GM21515 (cell line): ENCODE measurements around the gene HAND2.

Source experiments
- ATAC-seq: cut with Tn5 transposase; IDR thresholded peaks from one replicate; pipeline ENCODE4 v1.9.1; 2021; ENCODE audit not compliant: unreplicated experiment

The HAND2 gene

DNA sequence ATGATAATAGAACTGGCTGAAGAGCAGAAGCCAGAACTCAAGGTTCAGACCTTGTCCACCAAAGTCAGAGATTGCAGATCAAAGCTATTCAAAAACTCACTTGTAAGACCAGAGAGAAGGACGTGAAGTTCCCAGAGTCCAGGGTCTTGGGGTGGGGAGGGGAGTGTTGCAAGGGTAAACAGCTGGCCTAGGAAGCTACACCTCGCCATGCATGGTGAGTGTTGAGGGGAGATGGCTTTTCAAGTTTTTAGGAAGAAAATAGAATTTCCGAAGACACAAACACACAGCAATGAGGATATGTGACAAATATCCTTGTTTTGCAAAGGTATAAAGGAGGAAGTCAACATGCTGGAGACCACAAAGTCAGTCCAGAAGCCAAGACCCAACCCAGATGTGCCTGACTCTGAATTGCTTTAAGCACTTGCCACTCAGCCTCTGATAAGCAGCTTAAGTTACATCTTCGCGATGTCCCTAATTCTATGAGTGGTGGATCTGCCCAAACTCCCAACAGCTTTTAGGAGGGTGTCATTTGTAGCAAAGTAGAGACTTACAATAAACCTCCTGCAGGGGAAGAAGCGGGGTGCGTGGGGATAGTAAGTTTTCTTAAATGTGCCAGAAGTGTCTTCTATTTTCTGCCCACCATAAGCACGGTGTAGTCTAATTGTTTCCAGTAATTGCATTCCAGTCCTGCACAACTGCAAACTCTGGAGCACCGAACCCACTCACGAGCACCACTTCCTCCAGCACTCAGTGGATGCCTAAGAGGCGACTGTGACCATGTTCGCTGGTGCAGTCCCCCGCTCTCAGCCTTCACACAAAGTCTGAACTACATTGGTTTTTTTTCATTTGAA, 26.5 kb downstream of the HAND2 start:
- no peak for ATAC-seq

DNA sequence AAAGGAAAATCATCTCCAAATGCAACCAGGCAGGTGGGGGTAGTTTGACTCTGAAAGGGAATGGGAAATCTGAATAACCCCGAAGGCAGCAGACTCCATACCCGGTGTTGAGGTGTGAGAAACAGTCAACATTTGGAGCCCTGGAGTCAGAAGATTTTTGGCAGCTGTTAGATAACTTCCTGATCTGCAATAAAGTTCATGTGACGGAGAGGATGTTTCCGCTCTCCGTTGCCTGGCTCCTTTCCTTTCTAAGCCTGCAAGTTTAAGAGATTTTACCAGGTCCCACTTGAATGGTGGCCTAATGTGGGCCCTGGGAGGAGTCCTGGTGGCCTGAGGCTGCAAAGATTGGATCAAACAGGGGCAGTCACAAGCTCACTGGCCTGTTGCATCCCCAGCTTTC, 27.7 kb downstream of the HAND2 start:
- ATAC-seq = no peak

DNA sequence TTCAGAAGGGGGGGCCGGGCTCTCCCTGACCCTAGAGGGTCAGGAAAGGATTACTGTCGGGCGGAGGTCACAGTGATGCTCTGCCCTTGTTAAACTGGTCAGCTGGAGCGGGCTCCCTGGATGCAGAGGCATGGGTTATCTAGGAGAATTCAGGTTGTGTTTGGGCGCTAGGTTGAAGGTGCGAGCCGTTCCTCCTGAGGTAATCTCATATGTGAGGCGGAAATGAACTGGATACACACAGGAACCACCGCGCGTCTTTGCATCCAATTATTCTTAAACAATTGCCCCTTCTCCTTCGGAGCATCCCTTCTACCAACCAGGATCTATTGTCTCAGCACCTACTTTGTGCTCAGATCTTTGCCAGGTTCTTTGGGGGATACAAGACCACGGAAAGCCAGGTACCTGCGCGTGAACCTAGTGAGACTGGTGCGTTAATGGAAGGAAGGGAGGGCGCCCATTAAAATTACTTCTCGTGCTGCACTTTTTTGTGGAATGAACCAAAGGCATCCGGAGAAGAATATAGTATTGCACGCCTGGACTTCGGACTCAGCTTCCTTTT, 28.4 kb downstream of the HAND2 start:
- no peak for ATAC-seq

DNA sequence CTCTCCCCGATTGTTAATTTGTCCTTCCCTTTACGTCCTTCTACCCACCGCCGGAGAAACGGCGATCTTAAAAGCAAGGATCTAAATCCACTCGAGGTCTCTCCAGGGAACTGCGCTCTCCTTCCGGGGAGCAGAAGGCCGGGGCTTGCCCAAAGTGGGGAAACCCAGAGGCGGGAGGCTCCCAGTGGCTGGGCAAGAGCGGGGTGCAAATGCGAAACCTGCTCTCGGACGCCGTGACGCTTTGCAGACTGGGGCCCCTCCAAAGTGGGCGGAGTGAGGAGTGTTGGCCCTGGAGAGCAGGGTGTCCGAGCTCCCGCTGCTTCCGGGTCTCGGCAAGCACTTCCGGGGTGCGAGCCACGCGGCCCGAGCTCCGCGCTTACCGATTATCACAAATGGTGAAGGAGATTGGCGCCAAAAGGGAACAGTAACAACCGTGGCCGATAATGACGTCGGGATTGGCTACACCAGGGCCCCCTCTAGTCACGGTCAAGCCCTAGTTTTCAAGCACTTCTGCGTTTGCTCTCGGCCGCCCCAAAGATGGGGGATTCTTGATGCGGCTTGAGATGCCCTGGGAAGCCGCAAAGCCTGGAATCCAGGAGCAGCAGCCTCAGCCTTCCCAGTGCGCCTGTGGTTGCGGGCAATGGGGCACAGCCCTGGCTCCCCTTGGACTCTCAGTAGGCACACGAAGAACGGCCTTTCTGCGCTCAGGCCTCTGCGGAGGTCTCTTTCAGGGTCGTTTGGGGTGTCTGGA, 29.0 kb downstream of the HAND2 start:
- no peak for ATAC-seq

DNA sequence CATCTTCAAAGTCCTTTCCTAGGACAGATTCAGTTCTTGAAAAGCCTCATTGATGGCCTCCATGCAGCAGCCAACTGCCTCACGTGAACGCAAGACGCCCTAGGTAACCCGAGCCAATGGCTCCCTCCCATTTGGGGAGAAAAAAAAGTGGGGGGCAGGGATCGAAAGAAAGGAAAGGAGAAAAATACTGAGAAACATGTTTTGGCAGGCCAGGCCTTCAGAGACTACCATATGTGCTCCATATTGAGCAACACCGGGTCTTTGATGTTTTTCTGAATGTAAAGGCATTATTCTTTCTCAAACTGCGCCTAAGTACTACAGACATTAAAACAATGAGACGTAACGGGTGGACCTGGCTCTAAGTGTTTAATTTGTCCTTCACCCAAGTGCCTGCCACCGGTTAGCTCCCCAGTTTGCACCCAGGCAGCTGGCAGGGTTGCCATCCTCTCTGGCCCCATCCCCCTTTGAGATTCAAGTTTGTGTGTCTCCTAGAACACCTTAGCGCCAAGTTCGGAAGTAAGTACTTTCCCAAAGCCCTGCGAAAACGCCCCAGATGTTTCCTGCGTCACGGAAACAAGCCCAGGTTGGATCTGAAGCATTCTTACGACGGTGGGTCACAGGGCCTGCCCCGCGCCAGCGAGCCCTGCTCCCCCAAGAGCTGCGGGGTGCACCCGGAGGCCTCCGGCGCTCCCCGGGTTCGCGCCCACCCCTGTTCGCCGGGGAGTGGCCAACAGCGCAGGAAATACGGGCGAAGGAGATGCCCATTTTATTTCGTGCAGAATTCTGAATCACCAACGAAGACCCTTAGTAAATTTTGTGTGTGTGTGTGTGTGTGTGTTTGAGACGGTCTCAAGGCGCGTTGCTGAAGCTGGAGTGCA, 30.1 kb downstream of the HAND2 start:
- no peak for ATAC-seq

DNA sequence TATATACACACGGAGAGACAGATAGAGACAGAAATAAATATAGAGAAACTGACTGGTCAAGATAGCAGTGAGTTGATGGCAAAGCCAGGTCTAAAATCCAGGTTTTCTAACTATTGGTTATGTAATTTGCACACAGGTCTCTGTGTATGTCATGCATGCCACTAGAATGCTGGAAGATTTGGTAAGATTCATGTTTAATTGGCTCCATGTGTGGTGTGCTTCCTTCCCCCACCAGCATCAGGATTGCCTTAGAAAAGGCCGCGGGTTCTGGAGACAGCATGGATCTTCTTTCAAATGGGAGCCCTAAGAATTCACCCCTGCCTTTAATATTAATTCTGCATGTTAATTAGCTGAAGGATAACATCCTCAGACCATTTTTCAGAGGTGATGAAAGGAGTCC, 31.3 kb downstream of the HAND2 start:
- no peak for ATAC-seq

DNA sequence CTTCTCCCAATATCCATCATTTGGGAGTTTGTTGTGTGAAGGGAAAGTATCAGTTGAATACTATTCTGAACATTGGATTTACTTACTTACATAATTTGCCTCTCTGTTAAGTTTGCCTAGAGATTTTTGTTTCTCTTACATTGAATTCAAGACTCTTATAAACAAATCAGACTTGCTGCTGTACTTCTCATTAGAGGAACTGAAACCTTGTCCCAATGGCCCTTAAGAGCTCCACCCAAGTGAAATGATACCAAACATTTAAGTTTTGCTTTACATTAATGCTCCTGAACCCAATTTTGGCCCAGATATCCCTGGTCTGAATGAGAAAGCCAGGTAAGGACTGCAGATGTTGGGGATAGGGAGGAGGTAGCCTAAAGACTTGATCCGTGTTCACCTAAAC, 32.0 kb downstream of the HAND2 start:
- peak; percentile 57 for ATAC-seq

DNA sequence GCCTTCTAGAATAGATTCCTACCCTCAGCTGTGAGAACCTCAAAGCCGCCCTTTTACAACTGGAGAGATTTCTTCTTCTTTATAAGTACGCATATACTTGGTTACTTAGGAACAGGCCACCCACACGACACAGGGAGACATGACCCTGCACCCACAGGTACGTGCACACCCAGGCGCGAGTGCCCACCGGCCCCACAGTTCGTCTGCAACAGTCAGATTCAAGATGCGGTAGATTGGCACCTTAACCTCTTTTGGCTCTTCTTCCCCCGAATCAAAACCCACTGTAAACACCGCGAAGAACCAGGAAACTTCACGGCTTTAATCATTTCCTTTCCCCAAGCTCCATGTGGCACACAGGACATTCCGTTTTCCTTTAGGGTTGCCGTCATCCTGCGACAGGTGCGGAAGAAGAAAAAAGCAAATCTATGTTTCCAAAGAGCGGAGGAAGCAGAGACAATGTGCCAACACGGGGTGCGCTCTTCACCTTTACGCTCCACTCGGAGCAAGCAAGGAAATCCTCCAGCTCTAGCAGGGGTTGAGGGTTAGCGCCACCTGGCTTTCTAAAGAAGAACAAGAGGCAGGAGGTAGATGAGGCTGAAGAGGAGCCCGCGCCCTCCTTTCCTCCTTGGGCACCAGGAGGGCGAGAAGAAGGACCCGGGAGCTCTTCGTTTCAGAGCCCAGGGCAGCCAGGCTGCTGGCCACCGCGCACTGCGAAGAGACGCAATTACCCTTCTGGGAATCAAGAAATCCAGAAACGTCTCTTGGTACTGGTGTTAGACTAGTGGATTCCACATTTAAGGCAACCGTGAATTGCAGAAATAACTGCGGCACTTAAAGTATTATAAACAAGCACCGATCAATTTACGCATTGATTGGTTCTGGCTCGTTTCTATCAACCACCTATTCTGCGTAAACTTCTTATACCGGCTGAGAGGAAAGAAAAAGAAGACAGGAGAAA, 35.7 kb downstream of the HAND2 start:
- ATAC-seq = peak; percentile 99

DNA sequence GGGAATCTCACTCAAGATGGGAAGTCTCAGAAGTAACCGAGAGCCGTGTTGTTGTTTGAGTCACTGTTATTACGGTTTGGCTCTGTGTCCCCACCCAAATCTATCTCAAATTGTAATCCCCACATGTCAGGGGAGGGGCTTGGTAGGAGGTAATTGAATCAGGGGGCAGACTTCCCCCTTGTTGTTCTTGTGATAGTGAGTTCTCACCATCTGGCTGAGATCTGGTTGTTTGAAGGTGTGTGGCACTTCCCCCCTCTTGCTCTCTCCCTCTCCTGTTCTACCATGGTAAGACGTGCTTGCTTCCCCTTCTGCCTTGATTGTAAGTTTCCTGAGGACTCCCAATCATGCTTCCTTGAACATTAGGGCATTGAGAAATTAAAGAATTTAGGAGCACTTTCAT, 37.0 kb downstream of the HAND2 start:
- no peak for ATAC-seq

DNA sequence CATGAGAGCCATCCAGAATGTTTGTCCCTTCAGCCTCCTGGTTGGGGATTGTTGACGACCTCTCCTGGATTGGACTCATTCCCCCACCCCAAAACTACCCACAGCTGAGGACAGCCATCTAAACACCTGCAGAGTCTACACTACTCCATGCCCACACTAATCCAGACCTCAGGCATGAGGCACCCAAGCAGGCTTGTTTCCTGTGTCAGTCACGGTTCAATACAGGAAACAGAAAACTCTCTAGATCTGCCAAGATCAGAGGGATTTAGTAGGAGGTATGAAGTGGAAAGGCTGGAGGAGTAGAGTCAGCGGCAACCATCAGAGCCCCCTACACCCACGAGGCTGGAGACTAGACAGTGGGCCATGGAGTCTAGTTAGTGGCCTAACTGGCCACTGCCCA, 37.7 kb downstream of the HAND2 start:
- no peak for ATAC-seq

DNA sequence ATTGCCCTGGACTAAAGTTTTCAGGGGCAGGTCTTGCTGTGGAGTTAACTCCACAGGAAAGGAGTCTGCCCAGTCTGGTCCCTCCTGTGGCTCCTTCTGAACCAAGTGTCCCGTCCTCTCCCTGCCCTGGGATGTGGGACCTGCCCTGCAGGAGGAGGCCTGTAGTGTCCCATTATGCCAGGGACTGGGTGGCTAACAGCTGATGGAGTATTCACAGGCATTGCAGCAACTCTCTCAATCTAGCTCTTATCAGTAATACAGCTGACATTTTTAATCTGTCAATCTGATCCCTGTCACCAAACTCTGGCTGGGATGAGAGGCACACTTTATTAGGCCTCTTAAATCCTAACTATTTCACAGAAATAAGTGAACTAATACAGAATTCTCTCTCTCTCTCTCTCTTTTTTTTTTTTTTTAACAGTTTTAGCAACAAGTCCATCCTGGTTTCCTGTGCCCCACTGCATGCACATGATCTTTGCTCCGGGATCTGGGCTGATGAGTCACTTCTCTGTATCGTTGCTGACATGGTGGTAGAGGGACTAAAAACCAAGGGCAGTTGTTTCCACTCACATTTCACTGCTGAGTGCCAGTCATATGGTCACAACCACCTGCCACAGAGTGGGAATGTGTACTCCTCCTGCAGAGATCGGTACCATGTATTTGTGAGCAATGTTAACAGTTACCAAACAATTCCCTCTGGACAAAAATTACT, 39.1 kb downstream of the HAND2 start:
- ATAC-seq = no peak

DNA sequence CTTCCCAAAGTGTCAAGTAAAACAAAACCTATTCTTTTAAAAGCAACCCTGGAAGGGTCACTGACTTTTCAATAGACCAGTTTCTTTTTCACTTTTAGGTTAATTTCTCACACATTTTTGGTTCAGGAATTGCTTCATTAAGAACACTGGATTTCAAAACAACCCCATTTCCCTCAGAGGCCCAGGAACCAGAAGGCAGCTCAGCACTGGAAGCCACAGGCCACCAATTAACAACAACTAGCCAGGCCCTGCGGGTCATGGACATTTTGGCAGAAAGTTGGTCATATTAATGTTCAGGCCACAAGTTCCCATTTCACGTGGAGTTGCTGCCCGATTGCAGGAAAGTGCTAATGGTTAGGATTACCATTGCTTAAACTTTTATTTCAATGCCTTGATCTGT, 39.8 kb downstream of the HAND2 start:
- no peak for ATAC-seq

DNA sequence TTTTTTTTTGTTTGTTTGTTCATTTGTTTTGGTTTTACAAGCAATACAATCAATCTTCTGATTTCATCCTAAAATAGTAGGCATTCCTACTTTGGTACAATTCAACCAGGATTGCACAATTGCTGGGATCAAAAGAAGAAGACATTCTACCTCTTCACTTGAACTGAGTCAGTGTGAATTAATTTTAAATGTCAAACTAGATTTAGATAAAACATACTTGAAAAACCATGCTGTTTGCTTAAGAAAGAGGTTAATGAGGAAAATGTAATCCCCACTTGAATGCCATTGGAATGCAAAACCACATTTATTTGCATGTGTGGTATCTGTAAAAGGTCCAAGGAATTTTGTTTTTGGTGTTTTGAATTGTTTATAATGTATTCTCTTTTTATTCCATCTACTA, 40.5 kb downstream of the HAND2 start:
- ATAC-seq = no peak

DNA sequence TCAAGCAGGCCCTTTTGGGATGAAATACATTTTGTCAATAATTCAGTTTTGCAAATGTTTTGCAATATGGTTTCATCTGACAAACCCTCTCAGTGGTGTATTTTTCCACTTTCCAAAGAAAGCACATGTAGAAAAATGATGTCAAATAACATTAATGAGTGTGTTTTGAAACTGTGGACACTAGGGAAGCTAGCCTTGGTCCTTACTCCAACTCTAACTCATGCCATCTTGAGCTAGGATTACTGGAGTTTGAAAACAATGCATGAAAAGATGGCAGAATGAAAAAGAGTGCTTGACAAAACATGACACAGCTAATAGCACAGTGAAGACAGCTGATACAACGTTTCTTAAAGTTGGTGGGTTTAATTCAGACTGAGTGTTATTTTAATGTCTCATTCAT, 41.4 kb downstream of the HAND2 start:
- no peak for ATAC-seq

DNA sequence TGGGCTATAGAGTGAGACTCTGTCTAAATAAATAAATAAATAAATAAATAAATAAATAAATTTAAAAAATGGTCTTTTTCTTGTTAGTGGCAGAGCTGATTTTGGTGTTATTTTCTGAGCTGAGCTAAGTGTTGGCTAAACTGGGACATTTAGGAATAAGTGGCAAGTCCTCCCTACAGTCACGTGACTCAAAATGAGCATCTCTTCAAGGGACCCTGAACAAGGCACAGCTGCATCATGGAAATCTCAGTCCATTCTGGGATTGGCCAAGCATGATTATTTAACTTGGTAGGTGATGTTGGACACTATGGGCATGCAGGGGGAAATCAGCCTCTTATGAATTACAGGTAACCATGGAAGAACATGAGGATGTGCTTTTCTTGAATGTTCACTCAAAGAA, 42.0 kb downstream of the HAND2 start:
- ATAC-seq = no peak

DNA sequence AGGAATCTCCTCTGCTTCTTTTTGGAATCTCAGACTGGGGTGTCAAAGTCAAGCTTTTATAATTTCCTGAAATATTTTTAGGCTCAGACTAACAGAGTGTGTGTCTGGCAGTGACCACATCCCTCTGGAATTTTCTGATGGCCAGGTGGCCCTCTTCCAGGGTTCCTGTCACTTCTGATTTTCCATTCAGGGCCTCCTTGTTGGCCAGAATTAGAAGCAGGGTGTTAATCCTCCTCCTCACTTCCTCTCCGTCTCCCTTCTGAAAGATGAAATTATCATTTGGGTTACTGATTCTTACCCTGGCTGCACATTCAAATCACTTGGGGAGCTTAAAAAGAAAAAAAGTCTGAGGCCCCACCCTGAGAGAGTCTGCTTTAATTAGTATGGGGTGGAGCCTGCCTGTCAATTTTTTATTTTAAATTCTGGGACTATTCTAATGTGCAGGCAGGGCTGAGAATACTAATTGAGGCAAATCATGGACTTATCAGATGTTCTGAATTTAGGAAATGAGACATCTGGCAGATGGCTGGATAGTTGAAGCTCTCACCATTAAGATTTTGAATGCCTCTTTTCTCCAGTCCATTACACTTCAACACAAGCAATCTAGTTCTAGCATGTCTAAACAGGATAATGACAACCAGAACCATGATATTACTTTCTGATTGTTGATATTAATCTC, 43.2 kb downstream of the HAND2 start:
- ATAC-seq = no peak

DNA sequence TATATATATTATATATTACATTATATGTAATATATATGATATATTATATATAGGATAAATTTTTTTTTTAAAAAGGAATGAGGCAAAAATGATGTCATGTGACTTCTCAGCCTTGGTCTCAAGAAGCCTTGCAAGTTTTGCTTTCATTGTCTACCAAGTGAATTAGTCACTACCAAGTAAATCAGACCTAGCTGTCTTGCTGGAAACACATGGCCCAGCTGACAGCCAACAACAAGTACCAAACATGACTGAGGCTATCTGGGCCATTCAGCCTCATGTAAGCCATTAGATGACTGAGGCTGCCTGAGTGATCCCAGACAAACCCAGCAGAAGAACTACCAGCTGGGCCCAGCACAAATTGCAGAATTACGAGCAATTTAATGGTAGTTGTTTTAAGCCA, 44.9 kb downstream of the HAND2 start:
- ATAC-seq = no peak

DNA sequence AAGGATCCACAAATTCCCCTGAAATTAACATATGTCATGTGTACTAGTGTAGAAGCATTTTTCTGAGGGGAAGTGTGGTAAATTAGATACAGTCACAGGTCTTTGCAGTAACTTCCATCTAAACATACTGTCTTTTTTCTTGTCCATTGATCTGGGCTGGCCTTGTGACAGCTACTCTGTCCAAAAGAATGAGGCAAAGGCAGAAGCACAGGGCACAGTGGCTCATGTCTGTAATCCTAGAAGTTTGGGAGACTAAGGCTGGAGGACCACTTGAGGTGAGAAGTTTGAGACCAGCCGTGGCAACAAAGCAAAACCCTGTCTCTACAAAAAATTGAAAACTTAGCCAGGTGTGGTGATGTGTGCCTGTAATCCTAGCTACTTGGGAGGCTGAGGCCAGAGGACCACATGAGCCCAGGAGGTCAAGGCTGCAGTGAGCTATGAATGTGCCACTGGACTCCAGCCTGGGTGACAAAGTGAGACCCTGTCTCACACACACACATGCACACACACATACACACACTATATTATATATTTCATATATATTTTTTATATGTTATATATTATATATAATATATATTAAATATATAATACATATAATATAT, 47.6 kb downstream of the HAND2 start:
- ATAC-seq = no peak

DNA sequence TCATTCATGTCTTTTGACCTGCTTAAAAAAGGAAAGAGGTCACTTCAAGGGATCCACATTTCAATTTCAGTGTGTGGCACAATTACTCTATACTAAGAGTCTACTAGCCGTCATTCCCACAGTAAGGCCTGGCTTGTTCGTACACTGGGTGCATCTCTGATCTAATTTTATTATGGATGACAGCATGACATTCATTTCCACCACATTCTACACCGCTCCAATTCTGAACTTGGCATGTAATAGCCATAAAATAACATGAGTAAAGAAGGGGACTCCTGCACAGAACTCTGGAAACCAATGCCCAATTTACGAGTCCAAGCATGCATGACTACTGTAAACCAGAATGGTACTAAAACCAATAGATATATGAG, 51.1 kb downstream of the HAND2 start:
- ATAC-seq = no peak
